ENCODE data around the gene XPC. TPM values are rescaled to one million over a fixed set of nuclear protein-coding genes. Genes with fewer than 3 reads are reported as not detected.

XPC gene
- total RNA-seq, 4 donors from 2014 or later: 27.6 to 73.0 (median 34.4) TPM

DNA sequence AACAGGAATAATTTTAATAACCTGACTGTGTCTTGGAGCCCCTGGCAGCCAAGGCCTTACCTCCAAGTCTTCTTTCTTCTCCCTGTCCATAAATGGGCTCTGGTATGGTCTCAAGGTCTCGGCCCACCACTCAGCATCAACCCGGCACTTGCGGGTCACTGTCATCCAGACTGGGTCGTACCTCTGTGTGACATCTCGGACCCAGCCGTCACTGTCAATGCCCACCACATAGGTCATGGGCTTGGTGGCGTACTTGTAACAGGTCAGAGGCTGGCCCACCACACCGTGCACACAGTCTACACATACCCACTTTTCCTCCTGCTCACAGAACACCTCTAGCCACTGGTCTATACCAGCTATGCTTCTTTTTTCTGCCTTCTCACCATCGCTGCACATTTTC, 20.4 kb downstream of the XPC start:
- 94 to 100% methylated on average over 1 to 8 of the region's 9 CpGs for WGBS, 2 donors (ENCODE audit: low coverage in 1 of 2)
- no peak for ATAC-seq
- no peaks in the 10 kb centered on the region for H3K4me1 ChIP-seq
- H3K4me3 ChIP-seq: no peak overlapping the region
- no peaks in the 10 kb centered on the region for H3K27me3 ChIP-seq
- TF ChIP-seq POLR2AphosphoS5 (IDR thresholded peaks at IDR 0.05) (no peak), EP300 (IDR thresholded peaks at IDR 0.05) (no peak), POLR2A (IDR thresholded peaks at IDR 0.05) (no peak)
- TF ChIP-seq, protein P1, sequence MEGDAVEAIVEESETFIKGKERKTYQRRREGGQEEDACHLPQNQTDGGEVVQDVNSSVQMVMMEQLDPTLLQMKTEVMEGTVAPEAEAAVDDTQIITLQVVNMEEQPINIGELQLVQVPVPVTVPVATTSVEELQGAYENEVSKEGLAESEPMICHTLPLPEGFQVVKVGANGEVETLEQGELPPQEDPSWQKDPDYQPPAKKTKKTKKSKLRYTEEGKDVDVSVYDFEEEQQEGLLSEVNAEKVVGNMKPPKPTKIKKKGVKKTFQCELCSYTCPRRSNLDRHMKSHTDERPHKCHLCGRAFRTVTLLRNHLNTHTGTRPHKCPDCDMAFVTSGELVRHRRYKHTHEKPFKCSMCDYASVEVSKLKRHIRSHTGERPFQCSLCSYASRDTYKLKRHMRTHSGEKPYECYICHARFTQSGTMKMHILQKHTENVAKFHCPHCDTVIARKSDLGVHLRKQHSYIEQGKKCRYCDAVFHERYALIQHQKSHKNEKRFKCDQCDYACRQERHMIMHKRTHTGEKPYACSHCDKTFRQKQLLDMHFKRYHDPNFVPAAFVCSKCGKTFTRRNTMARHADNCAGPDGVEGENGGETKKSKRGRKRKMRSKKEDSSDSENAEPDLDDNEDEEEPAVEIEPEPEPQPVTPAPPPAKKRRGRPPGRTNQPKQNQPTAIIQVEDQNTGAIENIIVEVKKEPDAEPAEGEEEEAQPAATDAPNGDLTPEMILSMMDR (IDR thresholded peaks at IDR 0.05): no peak
- H3K36me3 ChIP-seq: peaks cover 9 to 100% of the 10 kb centered on the region in 2 donors
- peaks cover 0 to 16% (median 0%) of the 10 kb centered on the region in 3 donors for H3K9me3 ChIP-seq
- no peak overlapping the region for H3K27ac ChIP-seq

DNA sequence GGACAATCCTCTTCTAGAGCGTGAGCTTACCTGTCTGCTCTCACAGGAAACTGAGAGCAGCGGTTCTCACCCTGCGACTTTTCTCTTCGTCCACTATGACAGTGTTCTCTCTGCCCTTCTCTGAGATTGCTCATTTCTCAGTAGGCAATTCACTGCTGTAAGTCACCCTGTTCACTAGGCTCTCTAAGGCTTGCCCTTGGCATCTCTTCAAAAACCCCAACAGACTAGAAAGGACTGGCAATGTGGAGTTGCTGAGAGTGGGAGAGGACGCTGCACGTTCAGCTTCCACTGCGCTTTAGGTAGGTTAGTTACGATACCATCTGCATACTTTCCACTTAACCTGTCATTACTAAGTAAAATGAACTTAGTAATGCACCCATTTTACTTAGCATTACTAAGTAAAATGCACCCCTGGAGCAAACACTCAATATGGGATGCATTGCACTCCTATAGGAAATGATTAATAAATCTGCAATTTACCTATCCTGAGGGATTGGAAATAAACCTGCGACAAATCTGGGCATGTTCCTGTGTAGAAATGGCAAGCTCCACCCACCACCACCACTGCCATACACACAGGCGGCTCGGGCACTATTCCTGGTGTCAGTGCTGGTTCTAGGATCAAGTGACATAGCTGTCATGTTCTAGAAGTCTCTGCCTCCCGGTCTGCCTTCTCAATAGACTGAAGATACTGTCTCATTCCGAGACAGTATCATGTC, 21.4 kb downstream of the XPC start:
- Histone ChIP-seq H3K36me3 (peaks cover 9 to 100% of the 10 kb centered on the region in 2 donors), H3K27me3 (no peaks in the 10 kb centered on the region), H3K4me3 (no peak overlapping the region), H3K27ac (no peak overlapping the region), H3K4me1 (no peaks in the 10 kb centered on the region), H3K9me3 (peaks cover 0 to 14% (median 0%) of the 10 kb centered on the region in 3 donors)
- ATAC-seq: no peak
- TF ChIP-seq POLR2A (IDR thresholded peaks at IDR 0.05): no peak
- no peak for TF ChIP-seq EP300 (IDR thresholded peaks at IDR 0.05)
- TF ChIP-seq, protein P1 (IDR thresholded peaks at IDR 0.05): no peak
- 89 to 96% methylated on average over 5 to 8 of the region's 13 CpGs for WGBS, 2 donors (ENCODE audit: low coverage in 1 of 2)

DNA sequence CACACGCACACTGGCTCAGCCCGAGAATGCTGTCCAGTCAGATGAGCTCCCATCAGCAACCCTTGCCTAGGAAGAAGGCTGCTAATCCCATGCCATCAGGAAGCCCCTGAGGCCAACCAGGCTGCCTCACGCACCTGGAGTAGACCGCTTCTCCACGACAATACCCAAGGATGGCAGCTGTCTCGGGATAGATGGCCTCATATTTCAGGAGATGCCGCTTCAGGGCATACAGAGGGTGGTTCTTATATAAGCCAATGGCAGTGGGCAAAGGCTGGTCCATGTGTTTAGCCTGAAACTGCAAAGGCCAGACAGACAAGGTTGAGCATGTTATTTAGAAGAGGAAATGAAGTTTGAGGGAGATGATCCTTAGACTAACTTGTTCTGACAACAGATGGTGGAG, 22.2 kb downstream of the XPC start:
- no peak for TF ChIP-seq POLR2AphosphoS5 (IDR thresholded peaks at IDR 0.05)
- TF ChIP-seq EP300 (IDR thresholded peaks at IDR 0.05): no peak
- Histone ChIP-seq H3K9me3 (peaks cover 0 to 6% (median 0%) of the 10 kb centered on the region in 3 donors), H3K27ac (no peak overlapping the region), H3K36me3 (peaks cover 9 to 100% of the 10 kb centered on the region in 2 donors), H3K27me3 (no peaks in the 10 kb centered on the region), H3K4me1 (no peaks in the 10 kb centered on the region), H3K4me3 (no peak overlapping the region)
- ATAC-seq: no peak
- WGBS, 2 donors (ENCODE audit: low coverage in 1 of 2): 90% methylated on average over 7 of the region's 7 CpGs; no CpG with 5 or more reads in 1 of the 2 donors

DNA sequence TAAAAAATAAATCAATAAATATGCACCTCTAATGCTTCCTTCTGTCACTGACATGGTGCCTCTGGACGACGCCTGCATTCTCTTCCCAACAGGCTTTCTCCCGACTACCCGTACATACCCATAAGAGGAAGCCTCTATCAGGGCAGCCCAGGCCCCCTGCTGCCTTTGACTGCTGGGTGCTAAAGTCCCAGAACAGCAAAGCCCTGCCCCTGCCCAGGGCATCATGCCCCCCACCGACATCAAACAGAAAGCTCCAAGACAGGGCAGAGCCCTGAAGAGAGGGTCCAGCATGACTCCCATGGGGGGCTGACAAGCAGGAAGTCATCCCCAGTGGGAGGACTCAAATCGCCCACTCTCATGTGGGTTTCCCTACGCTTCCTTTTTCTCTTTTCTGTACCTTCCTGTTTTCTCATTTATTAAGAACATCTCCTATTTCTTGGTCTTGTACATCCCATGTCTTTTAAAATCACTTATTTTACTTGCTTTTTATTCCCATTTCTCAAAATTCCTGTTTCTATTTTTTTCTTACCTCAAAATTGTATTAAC, 23.4 kb downstream of the XPC start:
- no peak overlapping the region for H3K4me3 ChIP-seq
- H3K4me1 ChIP-seq: no peaks in the 10 kb centered on the region
- TF ChIP-seq, protein P1 (IDR thresholded peaks at IDR 0.05): no peak
- no peak for TF ChIP-seq POLR2A (IDR thresholded peaks at IDR 0.05)
- peaks cover 9 to 100% of the 10 kb centered on the region in 2 donors for H3K36me3 ChIP-seq
- H3K27me3 ChIP-seq: no peaks in the 10 kb centered on the region
- WGBS, 2 donors (ENCODE audit: low coverage in 1 of 2): 86 to 91% methylated on average over 4 to 7 of the region's 7 CpGs
- no peak for ATAC-seq
- no peak overlapping the region for H3K27ac ChIP-seq
- H3K9me3 ChIP-seq: no peaks in the 10 kb centered on the region

DNA sequence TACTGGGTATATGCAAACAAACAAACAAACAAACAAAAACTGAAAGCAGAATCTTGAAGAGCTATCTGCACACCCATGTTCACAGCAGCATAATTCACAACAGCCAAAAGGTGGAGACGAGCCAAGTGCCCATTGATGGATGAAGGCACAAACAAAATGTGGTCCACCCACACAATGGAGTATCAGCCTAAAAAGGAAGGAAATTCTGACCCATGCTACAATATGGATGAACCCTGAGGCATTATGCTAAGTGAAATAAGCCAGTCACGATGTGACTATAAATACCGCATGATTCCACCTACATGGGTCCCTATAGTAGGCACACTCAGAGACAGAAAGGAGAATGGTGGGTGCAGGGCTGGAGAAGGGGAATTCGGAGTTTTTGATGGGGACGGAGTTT, 24.1 kb downstream of the XPC start:
- TF ChIP-seq POLR2A (IDR thresholded peaks at IDR 0.05): no peak
- TF ChIP-seq POLR2AphosphoS5 (IDR thresholded peaks at IDR 0.05): no peak
- no peak for TF ChIP-seq EP300 (IDR thresholded peaks at IDR 0.05)
- TF ChIP-seq, protein P1 (IDR thresholded peaks at IDR 0.05): no peak
- no peaks in the 10 kb centered on the region for H3K9me3 ChIP-seq
- ATAC-seq: no peak
- H3K27me3 ChIP-seq: no peaks in the 10 kb centered on the region
- H3K4me1 ChIP-seq: no peaks in the 10 kb centered on the region
- H3K4me3 ChIP-seq: no peak overlapping the region
- peaks cover 4 to 97% of the 10 kb centered on the region in 2 donors for H3K36me3 ChIP-seq
- WGBS, 2 donors (ENCODE audit: low coverage in 1 of 2): 72 to 83% methylated on average over 5 of the region's 5 CpGs
- H3K27ac ChIP-seq: no peak overlapping the region
